GM12801 (cell line): Measurements from ENCODE around the gene LZTS3.

Experiments used
- TF ChIP-seq, protein P1 (sequence below): IDR thresholded peaks from one replicate; pipeline ENCODE4 v1.5.1; 2011; ENCODE audit warnings: control low read depth; ENCODE audit not compliant: insufficient read length; ENCODE audit errors: extremely low read depth

The LZTS3 gene

DNA sequence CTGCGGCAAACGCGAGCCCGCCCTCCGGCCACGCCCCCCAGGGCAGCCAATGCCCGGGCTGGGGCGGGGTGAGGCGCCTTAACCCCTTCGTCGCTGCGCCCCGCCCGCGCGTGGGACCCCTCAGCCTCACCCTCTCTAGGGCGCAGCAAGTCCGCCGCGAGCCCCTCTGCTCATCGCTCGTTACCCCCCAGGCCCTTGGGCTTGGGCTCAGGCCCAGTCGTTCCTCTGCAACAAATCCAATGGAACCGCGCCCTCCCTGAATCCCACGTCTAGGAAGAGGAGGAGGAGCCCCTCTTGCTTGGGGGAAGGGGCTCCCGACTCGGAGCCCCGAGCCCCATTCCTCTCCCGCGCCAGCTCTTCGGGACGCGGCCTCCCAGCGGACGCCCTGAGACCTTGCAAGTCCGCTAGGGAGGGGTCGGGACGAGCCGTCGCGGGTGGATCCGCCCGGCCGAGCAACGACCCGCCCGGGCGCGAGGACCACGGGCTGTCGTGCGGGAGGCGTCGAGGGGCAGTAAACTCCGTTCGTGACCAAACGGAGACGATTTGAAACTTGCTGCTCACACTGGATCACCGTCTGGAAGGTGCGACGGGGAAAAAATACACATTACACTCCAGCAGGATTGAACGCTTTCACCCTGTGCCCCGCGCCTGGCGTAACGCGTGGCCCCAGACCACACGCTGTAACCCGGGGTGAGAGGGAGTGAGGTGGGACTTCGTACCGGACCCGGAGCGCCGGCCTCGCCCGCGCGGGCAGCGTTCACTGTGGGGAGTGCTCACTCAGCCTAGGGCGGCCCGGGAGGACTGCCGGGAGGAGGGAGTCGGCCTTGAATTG, 477 bp upstream of the LZTS3 start:
- TF ChIP-seq, protein P1, sequence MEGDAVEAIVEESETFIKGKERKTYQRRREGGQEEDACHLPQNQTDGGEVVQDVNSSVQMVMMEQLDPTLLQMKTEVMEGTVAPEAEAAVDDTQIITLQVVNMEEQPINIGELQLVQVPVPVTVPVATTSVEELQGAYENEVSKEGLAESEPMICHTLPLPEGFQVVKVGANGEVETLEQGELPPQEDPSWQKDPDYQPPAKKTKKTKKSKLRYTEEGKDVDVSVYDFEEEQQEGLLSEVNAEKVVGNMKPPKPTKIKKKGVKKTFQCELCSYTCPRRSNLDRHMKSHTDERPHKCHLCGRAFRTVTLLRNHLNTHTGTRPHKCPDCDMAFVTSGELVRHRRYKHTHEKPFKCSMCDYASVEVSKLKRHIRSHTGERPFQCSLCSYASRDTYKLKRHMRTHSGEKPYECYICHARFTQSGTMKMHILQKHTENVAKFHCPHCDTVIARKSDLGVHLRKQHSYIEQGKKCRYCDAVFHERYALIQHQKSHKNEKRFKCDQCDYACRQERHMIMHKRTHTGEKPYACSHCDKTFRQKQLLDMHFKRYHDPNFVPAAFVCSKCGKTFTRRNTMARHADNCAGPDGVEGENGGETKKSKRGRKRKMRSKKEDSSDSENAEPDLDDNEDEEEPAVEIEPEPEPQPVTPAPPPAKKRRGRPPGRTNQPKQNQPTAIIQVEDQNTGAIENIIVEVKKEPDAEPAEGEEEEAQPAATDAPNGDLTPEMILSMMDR, result no peak

DNA sequence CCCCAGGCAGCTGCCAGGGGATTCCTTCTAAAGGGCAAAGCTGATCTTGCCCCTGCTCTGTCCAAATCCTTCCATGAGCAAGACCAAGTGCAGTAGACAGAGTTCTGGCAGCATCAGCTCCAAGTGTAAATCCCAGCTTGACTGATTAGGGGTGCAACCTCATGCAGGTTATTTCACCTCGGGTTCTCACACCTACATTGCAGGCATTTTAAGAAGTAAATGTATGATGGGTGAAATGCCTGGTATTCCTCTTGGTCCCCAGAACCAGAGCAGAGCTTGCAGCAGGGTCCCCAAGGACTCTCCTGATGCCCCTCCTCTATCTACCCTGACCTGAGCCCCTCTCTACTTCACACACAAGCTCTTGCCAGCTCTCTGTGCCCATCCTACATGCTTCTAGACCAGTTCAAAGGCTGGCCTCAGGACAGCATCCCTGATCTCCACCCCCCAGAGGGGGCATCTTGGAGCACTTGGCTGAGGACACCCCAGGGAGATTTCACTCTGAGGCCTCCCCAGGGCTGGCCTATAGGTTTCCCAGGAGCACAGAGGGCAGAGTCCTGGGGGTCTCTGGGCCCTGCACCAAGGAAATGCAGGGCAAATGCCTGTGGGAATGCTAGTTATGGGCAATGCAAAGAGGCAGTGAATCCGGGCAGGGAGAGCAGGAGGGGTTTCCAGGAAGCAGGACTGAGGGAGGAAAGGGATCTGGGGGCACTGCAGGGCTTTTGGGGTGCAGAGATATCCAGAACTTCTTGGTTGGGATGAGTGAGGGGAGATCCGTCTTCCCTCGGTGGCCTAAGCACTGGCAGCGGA, 1.0 kb downstream of the LZTS3 start:
- TF ChIP-seq, protein P1, result no peak

DNA sequence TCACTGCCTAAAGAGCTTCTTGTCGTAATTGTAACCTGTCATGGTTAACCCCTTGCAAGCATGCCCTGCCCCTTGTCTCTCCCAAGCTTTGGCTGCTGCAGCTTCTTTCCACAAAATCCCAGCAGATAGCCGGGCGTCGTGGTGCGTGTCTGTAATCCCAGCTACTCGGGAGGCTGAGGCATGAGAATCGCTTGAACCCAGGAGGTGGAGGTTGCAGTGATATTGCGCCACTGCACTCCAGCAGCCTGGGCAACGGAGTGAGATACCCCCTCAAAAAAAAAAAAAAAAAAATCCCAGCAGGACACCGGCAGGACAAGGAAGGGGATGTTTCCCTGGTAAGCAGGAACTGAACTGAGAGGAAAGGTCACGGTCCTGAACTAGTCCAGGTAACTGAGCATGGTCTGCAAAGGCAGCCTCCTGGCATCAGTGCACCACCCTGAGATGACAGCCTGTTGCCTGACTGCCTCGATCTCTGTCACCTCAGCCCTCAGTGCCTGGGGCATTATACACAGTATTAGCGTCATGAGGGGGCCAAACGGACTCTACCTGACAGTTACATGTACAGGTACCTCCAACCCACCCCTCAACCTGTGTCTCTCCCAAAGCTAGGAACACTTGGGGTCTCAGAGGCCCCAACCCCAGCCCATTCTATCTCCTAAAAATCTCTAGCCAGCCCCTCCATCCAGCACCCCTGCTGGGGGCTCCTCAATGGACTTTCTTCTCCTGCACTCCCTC, 1.8 kb downstream of the LZTS3 start:
- TF ChIP-seq, protein P1, result no peak

DNA sequence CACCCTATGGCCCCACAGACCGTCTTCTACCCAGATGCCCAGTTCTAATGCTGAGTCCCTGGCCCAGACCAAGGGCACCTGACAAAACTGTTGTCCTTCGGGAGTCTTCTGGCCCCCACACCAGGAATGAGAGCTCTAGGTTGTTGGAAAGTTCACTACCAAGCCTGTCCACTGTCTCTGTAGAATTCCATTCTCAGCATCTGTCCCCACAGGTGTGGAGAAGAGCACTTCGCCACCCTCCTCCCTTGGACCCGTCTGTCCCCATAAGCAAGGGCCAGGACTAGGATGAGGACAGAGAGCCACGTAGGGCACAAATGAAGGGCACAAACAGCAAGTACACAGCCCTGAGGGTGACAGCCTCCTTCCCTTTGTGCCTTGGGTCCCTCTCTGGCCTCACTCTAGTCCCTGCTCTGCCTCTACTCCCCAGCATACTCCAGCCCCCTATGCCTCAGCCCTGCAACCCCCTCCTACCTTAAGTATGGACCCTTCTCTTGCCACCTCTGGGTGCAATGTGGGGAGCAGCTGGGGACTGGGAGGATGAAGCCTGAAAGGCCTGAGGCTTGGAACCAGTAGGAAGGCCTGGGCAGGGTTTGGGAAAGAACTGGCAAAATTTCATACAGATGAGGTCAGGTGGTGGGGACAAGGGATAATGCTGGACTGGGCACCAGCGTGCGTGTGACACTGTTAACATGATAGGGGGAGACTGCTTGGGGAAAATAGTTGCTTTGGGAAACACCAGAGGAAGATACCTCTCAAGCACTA, 4.3 kb downstream of the LZTS3 start:
- TF ChIP-seq, protein P1, result no peak

DNA sequence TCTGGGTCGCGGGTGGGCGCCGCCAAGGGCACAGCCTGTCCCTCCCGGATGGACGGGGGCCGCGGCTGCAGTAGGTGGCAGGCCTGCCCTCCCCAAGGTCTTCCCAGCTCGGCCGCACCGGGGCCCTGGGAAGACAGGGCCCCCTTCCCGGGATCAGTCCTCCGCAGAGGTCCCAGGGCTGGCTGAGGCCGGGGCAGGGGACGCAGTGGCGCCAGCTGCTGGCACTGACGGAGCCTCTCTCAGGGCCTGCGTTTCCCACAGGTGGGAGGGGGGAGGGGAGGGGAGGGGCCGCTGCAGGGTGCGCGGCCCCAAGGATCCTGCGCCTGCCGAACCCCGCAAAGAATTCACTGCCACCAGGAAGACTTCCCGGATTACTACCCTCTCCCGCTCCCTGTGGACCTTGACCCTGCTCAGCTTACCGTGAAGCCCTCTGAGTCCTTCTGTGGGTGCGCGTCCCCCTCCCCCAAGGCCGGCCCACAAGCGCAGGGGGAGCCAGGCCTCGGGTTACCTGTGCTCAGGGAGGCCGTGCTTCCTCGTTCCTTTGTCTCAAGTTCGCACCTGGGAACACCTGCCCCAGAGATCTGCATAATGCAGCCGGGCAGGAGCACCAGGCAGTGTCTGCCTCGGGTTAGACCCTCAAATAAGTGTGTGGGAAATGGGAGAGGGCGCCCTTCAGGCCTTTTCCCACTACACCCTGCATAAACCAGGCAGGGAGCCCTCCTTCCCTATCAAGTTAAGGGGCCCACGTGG, 5.1 kb downstream of the LZTS3 start:
- TF ChIP-seq, protein P1, result no peak

DNA sequence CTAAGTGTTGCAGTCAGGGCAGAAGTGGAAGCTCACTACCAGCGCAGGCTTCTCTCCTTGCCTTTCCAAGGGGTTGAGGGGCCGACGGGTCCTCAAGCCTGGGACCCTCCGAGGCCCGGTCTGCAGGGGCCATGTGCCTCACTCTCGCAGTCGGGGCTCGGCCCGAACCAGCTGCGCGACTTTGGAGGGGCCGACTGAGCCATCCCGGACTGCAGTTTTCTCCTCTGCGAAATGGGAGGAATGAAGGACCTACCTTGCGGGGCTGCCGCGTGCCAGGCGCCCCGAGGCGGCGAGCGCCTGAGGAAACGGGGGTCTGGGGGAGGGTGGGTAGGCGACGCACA, 5.6 kb downstream of the LZTS3 start:
- TF ChIP-seq, protein P1, result no peak
